CD4-positive, alpha-beta T cell treated with Interleukin-12 subunit alpha and Interleukin-12 subunit beta, for 1 hour (primary cell): ENCODE data around the gene SLC25A31.

Source experiments
- DNase-seq: peaks from one replicate; pipeline ENCODE4 v3.0.0-alpha.2; 2020

SLC25A31 gene

GRCh38 chr4:127778102-127778501, 47.9 kb downstream of the SLC25A31 start:
- DNase-seq: no peak

GRCh38 chr4:127780598-127780997, 50.4 kb downstream of the SLC25A31 start:
- no peak for DNase-seq

DNA sequence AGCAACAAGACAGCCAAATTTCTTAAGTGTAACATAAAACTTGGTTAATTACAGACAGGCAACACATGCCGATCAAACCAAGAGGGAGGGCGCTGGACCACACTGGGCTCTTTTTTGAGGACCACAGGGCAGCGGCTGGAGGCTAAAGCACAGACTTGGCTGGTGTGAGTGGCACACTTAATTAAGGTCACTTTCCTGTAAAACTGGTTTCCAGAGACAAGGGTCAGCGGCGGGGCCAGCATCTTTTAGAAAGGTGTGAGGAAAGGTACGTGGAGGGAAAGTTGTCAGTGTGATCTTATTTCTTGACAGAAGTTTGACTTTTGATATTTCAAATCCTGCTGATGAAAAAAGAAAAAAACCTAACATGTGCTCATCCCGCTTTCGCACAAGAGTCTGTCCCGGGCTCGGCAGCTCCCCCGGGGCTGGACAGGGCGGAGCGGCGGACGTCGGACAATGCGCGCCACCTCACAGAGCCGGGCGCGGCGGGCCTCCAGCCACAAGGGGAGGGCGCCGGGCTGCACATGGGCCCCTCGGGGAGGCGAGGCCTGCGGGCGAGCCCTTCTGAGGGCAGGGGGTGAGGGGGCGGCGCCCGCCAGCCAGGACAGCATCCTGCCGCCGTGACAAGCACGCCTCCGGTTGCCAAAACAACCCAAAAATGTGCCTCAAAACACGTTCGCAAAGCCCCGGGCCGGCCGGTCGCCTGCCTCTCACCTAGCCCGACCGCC, 51.3 kb downstream of the SLC25A31 start:
- no peak for DNase-seq

DNA sequence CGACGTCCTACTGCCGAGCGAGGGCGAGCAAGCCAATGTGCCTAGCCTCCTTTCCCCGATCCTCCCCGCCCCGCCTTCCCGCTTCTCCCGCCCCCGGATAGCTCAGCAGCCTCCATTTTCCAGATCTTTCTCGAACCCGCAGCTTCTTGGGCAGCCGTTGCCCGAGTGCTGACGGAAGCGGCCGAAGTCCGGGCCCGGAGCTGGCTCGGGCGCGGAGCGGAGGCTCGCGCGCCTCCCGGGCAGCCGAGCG, 51.8 kb downstream of the SLC25A31 start:
- DNase-seq: no peak

DNA sequence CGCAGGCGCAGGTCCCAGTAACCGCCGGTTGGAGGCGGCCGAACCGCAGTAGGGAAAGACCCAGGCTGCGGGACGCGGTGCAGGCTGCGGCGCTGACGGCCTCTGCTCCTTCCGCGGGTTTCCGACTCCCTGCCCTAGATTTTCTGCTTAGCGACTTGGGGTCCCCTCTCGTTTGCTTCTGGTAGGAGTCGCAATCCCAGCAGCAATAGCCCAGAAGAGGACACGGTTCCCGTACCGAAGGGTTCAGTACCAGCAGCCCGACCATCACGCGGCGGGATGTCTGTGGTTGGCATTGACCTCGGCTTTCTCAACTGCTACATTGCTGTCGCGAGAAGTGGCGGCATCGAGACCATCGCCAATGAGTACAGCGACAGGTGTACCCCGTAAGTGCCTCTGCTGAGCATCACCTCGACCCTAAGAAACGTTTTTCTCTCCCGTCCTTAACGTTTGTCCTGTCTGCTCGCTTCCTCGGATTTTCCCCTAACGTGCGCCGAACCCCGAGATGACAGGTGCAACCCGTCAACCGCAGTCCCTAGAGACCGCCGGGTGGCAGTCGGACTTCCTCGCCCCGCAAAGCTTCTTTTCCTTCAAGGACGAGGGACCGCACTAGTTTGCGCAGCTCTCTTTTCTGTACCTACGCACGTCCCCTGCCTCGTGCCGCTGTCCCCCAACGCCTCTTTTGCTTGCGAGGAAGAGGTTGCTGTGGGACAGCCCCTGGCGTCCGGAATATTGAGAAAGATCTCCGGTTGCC, 52.2 kb downstream of the SLC25A31 start, which contains the start of gene HSPA4L:
Gene HSPA4L, plus strand, starts transcription at position 48 of the 751 bp plus-strand sequence. Its CDS starts 229 bp downstream, at position 277.
- DNase-seq: peak; percentile 39

DNA sequence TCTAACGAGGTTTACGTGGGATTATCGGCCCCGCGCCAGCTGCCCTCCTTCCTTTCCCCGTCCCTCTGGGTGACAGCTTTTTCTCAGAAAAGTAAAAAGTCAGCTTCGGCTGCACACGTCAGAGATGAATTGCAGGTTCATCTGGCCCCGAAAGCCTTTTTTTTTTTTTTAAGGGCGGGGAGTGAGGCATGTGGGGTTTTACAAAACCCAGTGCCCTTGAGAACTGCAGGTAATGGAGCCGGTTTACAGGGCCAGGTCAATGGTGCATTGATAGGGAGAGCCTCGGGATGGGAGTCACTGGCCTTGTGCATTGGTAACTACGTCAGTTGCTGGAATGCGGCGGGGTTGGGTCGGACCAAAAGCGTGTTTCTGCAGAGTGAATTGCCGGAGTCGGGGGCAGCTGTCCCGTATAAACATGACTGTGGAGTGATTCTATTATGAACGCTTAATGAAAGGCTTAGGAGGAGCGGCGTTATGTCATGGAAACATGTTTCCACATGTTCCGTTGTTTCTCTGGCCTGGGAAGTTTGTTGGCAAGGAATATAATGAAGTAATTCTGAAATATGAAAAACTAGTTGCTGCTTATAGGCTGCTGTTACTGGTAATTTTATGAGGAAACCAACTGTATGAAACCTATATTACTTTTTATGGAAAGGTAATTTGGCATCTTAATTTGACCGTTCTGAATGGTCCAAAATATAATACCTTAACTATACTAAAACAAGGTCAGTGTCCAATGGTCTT, 53.0 kb downstream of the SLC25A31 start:
- DNase-seq: peak; percentile 3

DNA sequence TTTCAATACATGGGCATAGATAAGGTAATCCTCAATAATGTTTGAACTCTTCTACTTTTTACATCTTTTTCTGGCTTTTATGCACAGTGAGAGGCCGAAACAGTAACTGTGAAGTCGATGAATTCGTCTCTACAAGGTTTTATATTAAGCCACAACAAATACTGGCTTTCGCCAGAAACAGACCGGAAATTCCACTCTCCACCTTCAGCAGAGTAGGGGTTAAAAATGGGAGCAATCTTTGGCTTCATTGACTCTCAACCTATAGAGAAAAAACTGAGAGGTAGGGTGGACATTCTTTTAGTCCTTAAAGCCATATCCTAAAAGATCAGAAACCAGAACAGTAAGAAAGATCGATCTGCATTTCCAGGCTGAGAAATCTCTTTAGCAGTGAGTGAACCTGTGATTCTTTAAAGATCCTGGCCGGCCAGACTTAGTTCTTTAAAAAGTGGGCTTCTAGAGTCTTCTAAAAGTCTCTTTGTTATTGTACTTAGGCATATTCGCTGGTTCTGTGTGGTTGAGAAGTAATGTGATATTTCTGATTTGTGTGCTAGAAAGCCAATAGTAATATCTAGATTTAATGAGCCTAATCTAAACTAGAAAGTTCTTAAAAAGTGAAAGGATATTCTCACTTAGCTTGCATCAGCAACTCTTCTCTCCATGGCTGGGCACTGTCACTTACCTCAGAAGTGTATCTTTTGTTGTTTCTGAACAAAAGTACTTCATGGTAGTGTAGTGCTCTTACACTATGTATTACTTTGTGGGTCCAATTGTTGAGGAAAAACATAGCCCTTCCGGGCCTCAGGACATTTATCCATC, 54.0 kb downstream of the SLC25A31 start:
- no peak for DNase-seq

GRCh38 chr4:127788517-127788916, 58.3 kb downstream of the SLC25A31 start:
- DNase-seq: no peak

DNA sequence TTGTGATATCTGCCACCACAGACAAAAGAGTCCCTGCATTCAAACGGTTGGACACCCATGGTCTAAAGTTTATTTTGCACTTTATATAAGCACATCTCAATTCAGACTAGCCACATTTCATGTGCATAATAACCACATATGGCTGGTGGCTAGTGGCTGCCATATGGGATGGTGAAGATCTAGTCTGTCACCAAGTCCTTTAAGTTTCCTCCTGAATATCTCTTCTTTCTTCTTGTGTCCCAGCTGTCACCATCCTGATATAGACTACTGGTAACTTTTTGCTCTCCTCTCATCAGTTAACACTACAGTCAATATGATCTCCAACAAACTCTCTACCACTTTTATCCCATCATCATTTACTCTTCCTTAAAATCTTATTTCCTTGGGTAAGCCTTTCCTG, 61.2 kb downstream of the SLC25A31 start:
- no peak for DNase-seq

DNA sequence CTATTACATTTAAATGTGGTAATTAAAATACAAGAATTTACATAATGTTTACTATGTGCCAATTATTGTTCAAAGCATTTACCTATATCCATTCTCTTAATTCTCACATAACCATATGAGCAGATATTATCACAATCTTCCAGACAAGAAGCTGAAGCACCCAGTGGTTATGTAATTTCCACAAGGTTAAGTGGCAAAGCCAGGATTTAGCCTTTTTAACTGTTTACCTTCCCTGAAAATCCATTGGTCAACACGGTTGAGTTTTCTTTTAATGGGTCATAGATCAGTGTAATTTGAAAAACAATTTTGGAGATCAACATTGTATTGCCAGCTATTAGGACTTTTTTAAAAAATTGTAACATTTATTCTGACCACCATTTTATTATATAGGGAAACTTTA, 63.3 kb downstream of the SLC25A31 start:
- DNase-seq: no peak

GRCh38 chr4:127799711-127800110, 69.5 kb downstream of the SLC25A31 start:
- DNase-seq: no peak

DNA sequence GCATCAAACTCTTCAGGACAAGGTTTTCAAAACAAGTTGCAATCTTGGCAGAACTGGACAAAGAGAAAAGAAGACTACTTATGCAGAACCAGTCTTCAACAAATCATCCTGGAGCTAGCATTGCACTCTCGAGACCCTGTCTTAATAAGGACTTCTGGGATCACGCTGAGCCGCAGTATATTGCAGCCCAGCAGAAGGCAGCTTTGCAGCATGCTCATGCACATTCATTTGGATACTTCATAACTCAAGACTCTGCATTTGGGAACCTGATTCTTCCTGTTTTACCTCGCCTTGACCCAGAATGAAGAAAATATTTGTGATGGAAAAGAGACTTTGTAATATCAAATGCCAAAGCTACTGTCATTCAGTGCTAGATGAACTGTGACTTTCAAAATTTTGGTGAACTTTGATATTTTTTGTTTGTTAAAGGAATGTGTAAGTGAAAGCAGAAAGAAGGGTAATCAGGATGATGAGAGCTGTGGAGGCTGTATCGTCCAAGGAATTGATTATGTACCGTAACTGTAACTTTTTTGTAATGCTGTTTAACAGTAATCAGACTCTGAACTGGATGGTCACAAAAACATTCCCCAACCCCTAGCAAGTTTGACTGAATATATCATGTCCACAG, 79.1 kb downstream of the SLC25A31 start:
- no peak for DNase-seq

DNA sequence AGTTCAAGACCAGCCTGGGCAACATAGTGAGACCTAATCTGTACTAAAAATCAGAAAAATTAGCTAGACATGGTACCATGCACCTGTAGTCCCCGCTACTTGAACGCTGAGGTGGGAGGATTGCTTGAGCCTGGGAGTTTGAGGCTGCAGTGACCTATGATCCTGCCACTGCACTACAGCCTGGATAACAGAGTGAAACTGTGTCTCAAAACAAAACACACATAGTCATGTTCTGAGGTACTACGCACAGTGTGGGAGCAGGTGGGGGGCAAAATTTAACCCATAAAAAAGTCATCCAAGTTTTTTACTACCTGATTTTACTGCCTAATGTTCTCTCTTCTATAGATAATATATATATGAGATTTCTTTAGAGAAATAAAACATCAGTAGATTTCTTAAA, 80.4 kb downstream of the SLC25A31 start:
- no peak for DNase-seq

DNA sequence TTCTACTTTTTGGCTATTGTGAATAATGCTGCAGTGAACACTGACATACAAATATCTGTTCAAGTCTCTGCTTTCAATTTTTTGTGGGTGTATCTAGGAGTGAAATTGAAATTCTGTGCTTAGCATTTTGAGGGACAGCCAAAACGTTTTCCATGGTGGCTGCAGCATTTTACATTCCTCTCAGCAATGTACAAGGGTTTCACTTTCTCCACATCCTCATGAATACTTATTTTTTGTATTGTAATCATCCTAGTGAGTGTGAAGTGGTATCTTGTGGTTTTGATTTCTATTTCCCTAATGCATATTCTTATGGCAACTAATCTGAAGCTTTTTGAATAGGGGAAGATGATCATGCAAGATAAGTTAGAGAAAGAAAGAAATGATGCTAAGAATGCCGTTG, 92.2 kb downstream of the SLC25A31 start:
- DNase-seq: no peak
